Inflammatory macrophage treated with lipopolysaccharide for 1 hour (primary cell): ENCODE results near the gene PLXNA2.

Experiments
- DNase-seq, 2 donors: peaks; one replicate each; pipeline ENCODE4 v3.0.0-alpha.2; 2020 to 2022

PLXNA2 gene

GRCh38 chr1:208108213-208108608 lies 136.0 kb downstream of the PLXNA2 start:
- DNase-seq = no peak

DNA sequence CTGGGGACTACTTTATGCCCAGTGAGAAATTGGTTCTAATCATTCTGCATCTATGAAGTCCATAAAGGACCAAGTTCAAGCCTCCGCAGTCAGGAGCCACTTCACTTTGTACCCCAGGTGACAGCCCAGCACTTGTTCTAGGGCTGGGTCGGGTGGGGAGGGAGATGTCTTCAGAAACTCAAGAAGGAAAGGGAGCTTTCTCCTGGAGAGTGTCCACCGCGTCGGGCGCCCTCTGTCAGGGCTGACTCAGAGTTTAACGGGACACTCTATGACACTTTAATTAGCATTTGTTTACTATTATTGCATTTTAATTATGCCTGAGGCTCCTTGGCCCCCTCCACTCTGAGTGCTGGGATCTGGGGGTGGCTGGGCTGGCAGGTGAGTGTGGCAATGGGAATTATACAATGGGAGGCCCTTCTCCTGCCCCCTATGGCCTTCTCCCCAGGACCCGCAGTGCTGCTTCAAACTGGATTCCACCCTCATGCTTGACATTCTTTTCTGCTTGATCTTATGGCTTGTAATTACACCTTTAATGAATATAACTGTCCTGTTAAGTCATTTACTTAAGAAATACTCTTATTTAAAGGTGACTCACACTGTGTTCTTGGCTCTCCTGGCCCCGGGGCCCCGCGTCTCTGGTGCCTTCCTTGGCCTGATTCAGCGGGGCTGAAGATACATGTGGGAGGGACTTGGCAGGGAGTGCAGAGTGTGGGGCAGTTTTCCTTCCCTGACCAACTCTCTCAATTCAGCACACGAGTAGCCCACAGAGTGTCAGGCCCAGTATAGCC lies 136.6 kb downstream of the PLXNA2 start:
- DNase-seq = no peak

- no peak for DNase-seq
These were observed 138.0 kb downstream of the PLXNA2 start for GRCh38 chr1:208106218-208106617.

GRCh38 chr1:208105756-208106155 lies 138.4 kb downstream of the PLXNA2 start:
- no peak for DNase-seq

- DNase-seq = no peak
These were observed 140.3 kb downstream of the PLXNA2 start for GRCh38 chr1:208103597-208104513.

GRCh38 chr1:208101661-208102431 lies 142.3 kb downstream of the PLXNA2 start:
- DNase-seq = no peak

GRCh38 chr1:208100906-208101305 lies 143.3 kb downstream of the PLXNA2 start:
- no peak for DNase-seq

DNA sequence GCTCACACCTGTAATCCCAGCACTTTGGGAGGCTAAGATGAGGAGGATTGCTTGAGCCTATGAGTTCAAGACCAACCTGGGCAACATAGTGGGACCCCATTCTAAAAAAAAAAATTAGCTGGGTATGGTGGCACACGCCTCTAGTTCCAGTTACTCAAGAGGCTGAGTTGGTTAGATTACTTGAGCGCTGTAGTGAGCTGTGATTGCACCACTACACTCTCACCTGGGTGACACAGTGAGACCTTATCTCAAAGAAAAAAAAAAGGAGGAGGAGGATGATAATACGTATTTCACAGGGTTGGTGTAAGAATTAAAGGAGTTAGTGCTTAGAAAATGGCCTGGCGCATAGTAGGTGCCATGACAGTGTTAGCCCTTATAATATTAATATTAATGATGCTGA lies 144.1 kb downstream of the PLXNA2 start:
- no peak for DNase-seq

GRCh38 chr1:208098773-208099172 lies 145.4 kb downstream of the PLXNA2 start:
- no peak for DNase-seq

DNA sequence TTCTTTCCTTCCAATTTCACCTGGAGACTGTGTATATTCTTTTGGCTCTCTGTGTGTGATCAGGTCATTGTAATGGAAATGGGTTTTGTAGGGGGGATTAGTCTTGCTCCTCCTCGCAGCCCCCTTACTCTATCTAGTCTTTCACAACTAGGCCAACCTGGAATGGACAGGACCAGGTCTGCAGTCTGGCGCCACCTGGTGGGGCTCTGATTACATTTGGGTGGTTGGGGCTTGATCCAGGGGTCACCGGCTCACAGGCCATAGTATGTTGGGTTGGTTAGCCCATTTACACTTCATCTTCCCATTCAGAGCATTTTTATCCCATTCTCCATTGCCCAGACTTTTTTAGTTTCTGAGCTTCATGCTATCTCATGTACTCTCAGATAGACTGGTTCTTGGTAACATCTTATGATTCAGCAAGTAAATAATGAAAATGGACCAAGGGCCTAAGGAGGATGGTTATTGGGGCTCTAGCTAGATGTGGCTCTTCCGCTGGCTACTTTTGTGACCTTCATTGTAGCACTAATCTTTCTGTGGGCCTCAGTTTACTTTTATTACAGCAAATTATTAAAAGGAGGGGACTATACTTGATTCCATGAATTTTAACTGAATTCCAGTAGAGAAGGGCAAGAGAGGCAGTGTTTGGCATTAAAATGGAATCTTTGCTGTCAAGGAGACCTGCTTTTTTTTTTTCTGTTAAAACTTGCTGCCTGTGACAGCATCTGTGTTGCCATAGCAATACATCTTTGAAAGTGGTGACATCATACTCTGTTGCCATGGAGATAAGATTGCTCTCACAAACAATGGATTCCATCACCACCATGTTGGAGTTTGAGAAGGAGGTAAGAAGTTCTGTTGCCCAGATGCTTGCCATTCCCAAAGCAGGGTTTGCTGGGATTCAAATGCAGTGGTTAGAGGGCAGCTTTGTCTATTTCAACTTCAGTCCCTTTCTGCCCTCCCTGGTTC lies 150.1 kb downstream of the PLXNA2 start:
- DNase-seq = peak; percentile 22 to 71

GRCh38 chr1:208093046-208093445 lies 151.1 kb downstream of the PLXNA2 start:
- DNase-seq = no peak

DNA sequence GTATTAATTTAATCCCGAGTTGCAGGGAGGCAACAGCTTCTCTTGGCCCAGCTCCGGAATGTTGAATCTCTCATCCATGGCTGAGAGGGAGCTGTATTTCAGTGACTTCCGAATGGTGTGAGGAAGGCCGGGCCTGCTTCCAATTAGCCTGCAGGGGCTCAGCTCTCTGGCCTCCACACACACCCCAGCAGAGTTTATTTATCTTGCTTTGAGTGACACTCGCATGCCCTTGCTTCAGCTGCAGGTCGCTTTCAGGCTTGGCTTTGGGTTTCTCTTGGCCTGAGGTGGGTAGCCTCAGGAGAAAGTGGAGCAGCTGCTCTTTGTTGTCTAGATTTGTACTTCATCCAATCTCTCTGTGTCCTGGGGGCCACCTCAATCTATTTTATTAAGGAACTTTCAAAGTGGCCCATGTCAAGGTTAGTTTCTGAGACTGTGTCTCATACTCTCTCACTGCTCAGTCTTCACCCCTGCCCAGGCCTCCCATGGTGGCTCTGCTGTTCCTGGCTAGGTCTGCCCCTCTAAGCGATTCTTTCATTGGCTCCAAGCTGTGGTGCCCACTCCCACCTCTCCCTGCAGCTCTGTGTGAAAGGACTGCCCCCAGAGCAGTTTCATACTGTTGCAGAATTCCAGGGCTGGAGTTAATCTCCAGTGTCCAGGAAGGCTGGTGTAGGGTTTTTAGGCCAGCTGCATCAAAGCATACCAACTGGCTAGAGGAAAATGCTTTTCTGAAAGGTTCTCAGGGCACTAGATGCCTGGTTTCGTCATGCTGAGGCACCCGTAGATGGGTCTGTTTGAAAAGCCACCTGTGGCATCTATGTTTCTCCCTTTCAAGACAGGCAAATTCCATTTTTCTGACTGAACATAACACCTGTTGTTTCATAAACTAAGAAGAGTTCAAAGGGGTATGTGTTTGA lies 153.5 kb downstream of the PLXNA2 start:
- DNase-seq = no peak

GRCh38 chr1:208089761-208090370 lies 154.3 kb downstream of the PLXNA2 start:
- peak in 1 of 2 donors; percentile 9 for DNase-seq

- no peak for DNase-seq
These were observed 155.0 kb downstream of the PLXNA2 start for GRCh38 chr1:208089149-208089548.

DNA sequence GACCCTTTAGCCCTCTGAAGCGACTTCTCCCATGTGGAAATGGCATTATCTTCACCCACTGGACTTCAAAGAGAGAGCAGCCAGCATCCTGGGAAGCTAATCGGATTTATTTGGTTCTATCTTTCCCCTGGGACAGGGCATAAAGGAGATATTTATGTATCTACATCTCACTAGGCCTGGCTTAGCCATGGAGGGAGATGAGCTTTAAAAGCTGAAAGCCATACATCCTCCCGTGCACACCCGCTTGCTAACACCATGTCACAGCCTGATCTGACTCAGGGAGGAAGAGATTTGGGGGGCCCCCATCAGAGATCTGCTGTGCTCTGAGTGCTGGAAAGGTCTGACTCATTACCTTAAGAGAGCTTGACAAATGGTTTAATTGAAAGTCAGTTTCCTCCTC lies 155.9 kb downstream of the PLXNA2 start:
- DNase-seq = no peak

DNA sequence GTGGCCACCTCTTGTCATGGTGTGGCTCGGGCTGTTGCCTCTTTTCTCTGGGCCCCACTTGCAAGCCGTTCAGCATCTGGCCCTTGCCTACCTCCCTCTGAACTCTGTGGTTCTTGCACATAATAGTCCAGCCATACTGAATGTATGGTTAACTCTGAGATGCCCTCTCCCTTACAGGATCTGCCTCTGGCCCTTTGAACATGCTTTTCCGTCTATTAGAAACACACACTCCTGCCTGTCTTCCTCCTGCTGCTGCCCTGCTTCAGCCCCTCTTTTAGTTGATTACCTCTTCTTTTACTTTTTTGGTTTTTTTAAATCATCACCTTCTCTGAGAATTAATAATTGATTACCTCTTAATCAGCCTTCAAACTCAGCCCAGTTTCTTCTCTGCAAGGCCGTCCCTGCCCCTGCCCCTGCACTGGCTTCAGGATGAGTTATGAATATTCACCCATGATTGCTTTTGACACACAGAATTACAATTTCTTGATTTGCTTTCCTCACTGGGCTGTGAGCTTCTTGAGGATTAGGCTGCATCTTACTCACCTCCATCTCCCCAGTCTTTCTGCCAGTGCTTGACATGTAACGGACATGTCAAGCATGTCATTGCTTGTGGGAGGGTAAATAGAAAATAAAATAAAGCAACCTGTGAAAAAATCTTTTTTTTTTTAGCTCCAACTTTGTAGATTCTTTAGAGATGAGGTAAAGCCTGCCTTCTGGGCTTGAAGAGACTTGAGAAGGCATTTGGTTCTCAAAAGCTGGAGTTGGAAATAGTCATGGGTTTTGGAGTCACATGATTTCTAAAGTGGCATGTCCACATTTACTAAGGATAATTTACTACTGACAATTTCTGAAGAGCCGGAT lies 158.3 kb downstream of the PLXNA2 start:
- no peak for DNase-seq

GRCh38 chr1:208084764-208085163 lies 159.4 kb downstream of the PLXNA2 start:
- no peak for DNase-seq

DNA sequence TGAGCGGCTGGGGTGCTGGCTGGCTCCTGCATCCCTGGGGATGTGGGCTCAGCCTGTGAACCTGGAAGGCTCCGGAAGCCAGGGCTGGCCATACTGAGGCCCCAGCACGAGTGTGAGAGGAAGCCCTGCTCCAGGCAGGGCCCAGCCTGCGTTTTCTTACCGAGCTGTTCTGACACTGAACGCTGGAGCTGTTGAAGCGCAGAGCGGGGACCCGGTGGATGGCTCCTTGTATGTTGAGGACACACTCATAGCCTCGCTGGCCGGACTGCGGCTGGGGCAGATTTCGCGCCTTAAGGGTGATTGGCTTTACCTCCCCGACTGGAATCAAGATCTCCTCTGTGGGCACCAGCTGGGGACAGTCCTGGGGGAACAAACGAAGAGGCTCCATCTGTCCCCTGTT lies 160.0 kb downstream of the PLXNA2 start:
- no peak for DNase-seq

DNA sequence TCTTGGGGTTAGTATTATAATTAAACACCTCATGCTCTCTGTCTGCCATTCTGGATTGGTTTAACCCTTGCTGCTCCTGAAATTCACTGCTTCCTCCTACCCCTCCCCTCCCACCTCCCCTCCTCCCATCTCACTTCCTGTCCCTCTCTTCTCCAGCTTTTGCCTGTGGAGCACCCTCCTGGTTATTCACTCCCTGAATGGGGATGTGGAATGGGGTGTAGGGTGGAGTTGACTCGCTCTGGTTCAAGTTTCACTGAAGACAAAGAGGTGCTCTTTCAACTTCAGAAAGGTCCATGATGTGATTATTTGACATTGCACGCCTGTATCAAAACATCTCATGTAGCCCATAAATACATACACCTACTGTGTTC lies 160.5 kb downstream of the PLXNA2 start:
- DNase-seq = no peak
